ENCODE measurements around the gene RHOBTB1.
A peak's percentile ranks its signal among the peaks of the same experiment; 100 is the strongest.

The RHOBTB1 gene

DNA sequence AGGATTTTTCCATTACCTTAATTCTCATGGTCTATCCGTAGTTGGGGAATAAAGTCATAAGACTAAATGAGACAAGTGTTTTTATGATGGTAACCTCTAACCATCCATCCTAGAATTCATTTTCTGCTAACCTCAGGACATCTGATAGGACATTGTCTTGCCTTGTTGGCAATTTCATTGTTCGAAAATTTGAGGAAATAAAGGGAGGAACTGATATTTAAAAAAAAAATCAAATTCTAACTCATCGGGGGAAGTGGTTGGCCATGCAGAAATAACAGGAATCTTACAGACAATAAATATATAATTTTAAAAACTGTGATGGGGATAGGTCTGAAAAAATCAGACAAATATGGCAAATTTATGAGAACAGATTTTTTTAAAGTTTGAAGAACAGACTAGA, 21.7 kb upstream of the RHOBTB1 start:
- no peak overlapping the region for H3K4me3 ChIP-seq (replicated peaks in 1 of 2; ENCODE audit: low read depth in 2 of 2, low read length in 2 of 2)
- TF ChIP-seq CTCF (IDR thresholded peaks at IDR 0.05; ENCODE audit: low read depth, low read length), result no peak
- no peak for DNase-seq (ENCODE audit: low read depth in 2 of 2)

- DNase-seq (ENCODE audit: low read depth in 2 of 2), result peak; percentile 88 to 93
- TF ChIP-seq CTCF (IDR thresholded peaks at IDR 0.05; ENCODE audit: low read depth, low read length), result peak; percentile 70
- H3K4me3 ChIP-seq (replicated peaks in 1 of 2; ENCODE audit: low read depth in 2 of 2, low read length in 2 of 2), result no peak overlapping the region
Observed at GRCh38 chr10:60964257-60965235, 20.6 kb upstream of the RHOBTB1 start.

- TF ChIP-seq CTCF (IDR thresholded peaks at IDR 0.05; ENCODE audit: low read depth, low read length), result no peak
- no peak overlapping the region for H3K4me3 ChIP-seq (replicated peaks in 1 of 2; ENCODE audit: low read depth in 2 of 2, low read length in 2 of 2)
- DNase-seq (ENCODE audit: low read depth in 2 of 2), result peak; percentile 75 to 84
Observed at GRCh38 chr10:60963441-60964256, 19.7 kb upstream of the RHOBTB1 start.

DNA sequence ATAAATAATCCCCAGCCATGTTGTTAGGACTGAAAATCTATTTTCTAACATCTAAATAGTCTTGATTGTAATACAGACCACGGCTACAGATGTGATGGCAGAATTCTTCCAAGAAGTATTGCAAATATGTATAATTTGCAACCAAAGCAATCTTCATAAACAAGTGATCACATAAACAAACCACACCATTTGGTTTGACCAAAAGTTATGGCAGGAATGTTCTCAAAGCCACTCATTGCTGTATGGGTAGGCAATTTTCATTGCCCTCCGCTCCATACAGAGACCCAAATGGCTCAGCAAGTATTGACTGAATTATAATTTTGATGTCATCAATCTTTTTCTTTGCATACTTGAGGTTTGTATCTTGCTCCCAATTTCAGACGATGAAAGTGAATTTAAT, 19.0 kb upstream of the RHOBTB1 start:
- DNase-seq (ENCODE audit: low read depth in 2 of 2), result peak; percentile 31 to 67
- no peak overlapping the region for H3K4me3 ChIP-seq (replicated peaks in 1 of 2; ENCODE audit: low read depth in 2 of 2, low read length in 2 of 2)
- no peak for TF ChIP-seq CTCF (IDR thresholded peaks at IDR 0.05; ENCODE audit: low read depth, low read length)

GRCh38 chr10:60960913-60961312, 16.9 kb upstream of the RHOBTB1 start:
- no peak for TF ChIP-seq CTCF (IDR thresholded peaks at IDR 0.05; ENCODE audit: low read depth, low read length)
- no peak for DNase-seq (ENCODE audit: low read depth in 2 of 2)
- no peak overlapping the region for H3K4me3 ChIP-seq (replicated peaks in 1 of 2; ENCODE audit: low read depth in 2 of 2, low read length in 2 of 2)

- no peak for DNase-seq (ENCODE audit: low read depth in 2 of 2)
- no peak for TF ChIP-seq CTCF (IDR thresholded peaks at IDR 0.05; ENCODE audit: low read depth, low read length)
- H3K4me3 ChIP-seq (replicated peaks in 1 of 2; ENCODE audit: low read depth in 2 of 2, low read length in 2 of 2), result no peak overlapping the region
Observed at GRCh38 chr10:60960031-60960430, 16.0 kb upstream of the RHOBTB1 start.
